Raji (cell line): ENCODE measurements around the gene RWDD3.

ENCODE experiments used
- POLR2A ChIP-seq: IDR thresholded peaks from 2 replicates; pipeline ENCODE4 v1.6.1; 2011; ENCODE audit warnings: low read depth, low read length, control low read depth; ENCODE audit not compliant: insufficient read depth

Gene RWDD3, protein sequence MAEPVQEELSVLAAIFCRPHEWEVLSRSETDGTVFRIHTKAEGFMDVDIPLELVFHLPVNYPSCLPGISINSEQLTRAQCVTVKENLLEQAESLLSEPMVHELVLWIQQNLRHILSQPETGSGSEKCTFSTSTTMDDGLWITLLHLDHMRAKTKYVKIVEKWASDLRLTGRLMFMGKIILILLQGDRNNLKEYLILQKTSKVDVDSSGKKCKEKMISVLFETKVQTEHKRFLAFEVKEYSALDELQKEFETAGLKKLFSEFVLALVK

DNA sequence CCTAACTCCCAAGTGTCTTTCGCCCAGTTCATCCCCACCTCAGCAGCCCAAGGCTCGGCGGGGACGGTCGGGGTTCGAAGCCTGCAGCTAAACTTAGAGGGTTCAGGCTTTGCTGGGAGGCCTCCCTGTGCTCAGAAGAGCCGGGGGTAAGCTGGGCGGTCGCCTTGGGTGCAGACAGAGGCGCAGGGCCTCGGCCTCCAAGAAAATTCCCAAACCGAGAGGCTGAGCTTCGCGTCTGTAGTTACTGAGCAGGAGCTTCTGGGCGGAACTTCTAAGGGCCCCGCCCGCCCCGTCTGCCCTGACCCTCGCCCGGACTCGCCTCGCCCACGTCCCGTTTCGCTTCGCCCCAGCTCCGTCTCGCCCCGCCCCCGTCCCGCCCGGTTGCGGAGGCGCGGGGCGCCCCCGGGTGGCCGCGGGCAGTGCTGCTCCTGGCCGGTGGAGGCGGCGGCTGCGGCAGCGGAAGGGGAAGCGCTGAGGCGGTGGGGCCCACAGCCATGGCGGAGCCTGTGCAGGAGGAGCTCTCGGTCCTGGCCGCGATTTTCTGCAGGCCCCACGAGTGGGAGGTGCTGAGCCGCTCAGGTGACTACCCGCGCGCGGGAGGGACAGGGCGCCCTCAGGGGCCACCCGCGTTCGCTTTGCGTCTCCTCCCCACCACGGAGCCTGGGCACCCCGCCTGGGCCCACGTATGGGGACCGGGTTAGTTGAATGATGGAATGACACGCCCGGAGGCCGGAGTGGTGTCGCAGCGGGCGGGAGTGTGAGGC is at the start of gene RWDD3:
TSS of gene RWDD3 (plus strand) at position 474 of the 764 bp plus-strand sequence. CDS start at position 495, 21 bp downstream.
- TF ChIP-seq POLR2A = peak; percentile 93

DNA sequence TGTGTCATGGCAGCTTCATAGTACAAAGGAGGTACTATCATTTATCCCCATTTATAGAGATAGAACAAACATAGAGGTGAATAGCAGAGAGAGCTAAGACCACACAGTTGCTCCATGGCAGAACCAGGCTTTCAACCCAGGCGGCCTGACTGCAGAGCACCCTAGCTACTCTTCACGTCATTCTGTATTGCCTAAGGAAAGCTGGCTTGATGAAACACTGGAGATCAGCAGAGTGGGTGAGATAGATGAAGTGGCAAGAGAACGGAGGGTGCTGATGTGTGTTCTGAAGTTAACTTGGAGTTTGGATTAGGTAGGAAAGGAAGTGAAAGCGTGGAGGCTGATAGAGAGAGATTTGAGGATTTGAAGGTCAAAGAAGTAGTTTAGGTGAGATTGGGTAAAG is 47.9 kb upstream of the RWDD3 start:
- no peak for TF ChIP-seq POLR2A

DNA sequence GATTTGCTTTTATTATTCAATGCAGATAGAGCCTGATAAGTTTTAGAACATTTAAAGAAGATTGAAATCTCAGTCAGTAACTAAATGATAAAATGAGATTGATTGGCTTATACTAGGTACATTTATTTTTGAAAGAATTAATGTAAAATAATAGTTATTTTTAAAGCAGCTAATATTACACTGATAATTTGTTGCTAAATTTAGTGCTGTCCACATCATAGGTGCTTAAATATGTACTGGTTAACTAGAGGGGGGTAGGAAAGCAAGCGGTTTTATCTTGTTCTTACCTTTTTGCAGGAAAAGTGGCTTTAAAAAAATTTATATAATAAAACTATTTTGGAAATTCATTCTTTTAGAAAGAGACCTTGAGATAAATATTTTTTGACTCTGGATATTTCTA is 40.4 kb upstream of the RWDD3 start:
- TF ChIP-seq POLR2A = no peak

DNA sequence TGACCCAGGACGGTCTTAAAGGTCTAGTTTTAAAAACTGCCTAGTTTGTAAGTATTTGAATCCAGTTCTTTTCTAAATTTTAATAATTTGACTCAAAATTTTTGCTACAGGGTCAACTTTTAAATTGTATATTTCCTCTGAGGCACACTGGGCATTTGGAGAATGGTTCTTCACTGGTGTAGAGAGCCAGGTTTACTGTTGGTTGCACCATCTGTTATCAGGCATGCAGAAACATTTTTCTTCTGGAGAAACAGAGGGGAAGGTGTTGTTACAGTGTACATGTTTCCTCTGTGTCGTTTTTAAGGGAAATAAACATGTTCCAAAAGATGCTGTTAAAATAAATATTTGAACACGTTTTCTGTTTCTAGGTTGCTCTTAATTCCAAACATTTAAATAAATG is 39.0 kb upstream of the RWDD3 start:
- no peak for TF ChIP-seq POLR2A

DNA sequence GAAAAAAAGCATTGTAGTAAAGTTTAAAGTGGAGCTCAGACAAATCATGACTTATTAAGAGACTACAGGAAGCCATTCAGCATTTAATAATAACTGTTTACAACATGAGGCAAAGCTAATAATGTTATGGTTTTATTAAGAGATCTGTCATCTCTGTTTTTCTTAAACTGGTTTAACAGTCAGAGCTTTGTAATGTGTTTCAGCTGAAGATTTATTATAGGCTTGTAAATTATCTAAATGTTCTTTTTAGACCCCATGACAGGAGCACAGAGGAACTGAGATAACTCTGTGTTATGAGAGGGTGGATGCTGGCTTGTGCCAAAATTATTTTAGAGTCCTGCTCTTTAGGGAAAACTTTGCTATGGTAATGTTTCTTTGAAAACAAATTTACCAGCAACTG is 38.0 kb upstream of the RWDD3 start:
- no peak for TF ChIP-seq POLR2A

DNA sequence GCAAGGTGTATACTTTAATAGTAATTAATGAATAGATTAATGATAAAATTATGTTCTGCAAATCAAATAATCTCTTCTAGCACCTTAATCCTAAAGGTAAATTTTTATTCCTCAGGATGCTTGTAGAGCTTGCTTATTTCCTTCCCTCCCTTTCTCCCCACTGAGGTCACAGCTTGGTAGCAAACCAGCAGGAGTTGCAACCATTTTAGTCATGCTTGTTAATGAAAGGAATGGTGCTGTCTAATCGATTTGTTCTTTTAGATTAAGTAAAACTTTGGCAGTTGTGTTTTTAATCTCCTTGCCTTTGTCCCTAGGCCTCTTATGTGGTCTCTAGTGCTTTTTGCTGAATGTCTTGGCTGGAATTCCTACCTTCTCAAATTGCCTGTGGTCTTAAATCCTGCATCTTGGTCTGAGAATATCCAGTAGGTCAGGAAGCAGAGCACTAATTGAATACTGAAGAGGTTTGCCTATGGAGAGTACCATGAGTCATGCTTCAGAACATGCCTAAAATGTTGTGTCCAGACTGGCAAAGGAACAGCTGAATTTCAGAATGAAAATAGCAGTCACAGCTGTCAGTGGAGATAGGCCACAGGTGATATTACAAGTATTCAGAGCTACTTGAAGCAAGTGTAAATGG is 36.3 kb upstream of the RWDD3 start:
- no peak for TF ChIP-seq POLR2A

DNA sequence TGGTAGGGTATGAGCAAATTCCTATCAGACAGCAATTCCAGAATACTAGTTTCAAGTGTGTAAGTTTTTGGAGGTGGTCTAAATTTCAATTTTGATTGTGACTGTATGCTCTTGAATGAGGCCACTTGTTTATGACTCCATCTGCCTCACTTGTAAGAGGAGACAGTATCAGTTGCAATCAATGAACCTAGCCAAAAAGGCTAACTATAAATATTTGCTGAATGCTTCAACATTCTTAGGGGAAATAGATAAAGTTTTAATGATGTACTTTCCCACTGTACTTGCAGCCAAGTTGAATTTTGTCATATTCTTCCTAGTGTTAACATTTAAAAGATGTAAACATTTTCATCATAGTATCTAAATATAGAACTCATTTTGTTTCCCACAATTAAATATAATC is 32.1 kb upstream of the RWDD3 start:
- no peak for TF ChIP-seq POLR2A

DNA sequence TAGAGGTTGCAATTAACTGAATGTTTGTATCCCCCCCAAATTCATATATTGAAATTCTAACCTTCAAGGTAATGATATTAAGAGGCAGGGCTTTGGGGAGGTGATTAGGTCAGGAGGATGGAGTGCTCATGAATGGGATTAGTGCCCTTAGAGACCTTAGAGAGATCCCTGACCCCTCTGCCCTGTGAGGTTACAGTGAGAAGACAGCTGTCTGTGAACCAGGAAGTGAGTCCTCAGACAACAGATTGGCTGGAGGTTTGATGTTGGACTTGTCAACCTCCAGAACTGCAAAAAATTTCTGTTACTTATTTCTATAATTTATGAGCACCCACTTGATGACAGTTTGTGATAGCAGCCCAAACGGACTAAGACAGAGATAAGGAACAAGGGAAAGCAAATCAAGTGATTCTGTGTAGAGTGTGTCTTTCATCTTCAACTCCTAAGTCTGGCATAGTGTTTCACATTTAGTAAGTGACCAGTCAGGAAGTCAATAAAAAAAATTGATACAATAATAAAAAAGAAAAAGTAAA is 30.0 kb upstream of the RWDD3 start:
- no peak for TF ChIP-seq POLR2A

DNA sequence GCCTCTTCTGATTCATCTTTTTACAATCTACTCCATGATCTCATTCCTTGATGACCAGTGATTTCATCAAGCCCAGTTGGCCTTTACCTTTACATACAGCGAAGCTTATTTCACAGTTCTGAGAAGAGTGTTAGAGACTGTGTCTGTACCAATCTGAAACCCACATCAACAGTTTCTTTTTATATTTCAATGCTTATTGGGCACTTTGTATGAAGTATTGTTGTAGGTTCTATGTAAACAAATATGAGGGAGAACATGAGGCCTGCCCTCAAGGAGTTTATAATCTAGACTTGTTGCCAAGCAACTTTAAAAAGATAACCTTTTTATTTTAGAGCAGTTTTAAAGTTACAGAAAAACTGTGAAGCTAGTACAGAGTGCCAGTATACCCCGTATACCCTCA is 27.5 kb upstream of the RWDD3 start:
- TF ChIP-seq POLR2A = no peak

DNA sequence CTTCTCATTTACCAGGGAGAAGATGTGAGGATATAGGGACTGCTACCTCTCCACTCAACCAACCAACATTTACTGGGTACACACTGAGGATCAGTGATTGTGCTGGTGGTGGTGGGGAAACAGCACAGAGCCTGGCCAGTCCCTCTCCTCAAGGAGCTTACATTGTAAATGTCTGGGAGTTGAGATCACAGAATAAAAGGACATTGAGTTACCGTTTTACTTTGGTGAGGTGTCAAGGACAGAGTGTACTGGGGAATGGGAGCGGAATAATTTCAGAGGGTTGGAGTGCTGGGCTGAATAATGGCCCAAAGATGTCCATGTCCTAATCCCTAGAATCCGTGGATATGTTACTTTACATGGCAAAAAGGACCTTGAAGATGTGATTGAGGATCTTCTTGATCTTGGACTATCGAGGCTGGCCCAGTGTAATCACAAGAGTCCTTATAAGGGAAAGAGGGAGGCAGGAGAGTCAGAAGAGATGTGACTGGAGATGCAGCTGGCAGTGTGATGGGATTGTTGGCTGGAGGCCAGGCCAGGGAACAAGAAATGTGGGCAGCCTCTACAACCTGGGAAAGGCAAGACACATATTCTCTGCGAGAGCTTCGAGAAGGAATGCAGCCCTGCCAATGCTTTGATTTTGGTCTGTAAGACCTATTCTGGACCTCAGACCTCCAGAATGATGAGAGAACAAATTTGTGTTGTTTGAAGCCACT is 26.6 kb upstream of the RWDD3 start:
- no peak for TF ChIP-seq POLR2A

DNA sequence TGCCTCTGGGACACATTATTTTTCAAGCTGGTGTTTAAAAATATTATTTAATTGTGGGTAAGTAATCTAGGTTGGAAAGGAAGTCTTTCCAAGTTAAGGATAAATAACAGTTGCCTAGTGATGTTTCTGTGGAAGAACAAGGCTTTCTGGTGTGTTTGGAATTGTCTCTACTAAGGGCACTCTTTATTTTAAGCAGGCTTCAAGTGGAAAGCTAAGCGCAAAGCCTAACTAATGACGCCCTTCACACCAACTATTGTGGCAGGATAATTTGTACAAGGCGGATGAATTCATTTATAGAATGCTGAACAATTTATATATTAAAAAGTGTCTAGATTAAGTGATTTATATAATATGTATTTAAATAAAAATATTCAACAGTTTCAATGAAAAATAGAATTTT is 25.1 kb upstream of the RWDD3 start:
- no peak for TF ChIP-seq POLR2A

DNA sequence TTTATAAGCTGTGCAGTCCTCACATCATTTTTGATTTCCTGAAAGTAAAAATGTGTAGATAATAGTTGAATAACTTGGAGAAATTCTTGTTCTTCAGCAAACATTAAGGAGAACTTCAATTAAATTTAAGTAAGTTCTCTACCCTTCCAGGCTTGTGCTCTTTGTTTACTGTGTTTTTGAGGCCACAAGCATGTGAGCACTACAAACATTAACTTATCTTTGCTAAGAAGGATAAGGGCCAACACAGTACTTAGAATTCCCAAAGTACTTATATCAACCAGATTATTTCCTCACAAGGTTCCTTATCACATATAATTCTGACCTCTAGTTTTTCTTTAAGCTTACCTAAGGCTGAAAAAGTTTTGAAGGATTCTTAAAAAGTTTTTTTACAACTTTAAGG is 24.7 kb upstream of the RWDD3 start:
- TF ChIP-seq POLR2A = no peak

DNA sequence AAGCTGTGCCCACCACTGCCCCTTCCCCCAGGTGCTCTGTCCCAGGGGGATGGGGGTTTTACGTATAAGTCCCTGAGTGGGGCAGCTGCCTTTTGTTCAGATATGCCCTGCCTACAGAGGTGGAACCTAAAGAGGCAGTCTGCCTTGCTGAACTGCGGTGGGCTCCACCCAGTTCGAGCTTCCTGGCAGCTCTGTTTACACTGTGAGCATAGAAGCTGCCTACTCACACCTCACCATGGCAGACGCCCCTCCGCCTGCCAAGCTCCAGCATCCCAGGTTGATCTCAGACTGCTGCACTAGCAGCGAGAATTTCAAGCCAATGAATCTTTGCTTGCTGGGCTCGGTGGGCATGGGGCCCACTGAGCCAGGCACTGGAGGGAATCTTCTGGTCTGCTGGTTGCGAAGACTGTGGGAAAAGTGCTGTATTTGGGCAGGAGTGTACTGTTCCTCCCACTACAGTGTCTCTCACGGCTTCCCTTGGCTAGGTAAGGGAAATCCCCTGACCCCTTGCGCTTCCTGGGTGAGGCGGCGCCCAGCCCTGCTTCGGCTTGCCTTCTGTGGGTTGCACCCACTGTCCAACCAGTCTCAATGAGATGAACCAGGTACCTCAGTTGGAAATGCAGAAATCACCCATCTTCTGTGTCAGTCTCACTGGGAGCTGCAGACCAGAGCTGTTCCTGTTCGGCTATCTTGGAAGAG is 17.6 kb upstream of the RWDD3 start:
- no peak for TF ChIP-seq POLR2A

DNA sequence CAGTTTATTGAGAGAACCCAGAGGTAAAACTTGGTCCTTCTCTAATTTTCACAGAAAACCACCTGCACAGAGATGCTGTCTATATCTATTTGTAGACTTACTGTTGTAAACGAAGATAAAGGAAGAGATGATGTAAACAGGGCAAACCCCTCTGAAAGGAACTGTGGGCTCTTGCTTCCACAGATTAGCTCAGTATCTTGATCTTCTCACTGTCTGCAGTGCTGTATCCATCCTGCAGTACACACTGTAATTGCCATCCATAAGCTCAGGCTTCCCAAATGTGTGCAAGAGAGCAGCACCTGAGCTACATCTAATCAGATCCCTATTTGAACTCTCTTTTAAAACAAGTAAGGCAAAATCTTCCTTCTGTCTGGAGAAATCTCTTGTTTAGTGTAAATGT is 16.6 kb upstream of the RWDD3 start:
- TF ChIP-seq POLR2A = no peak

DNA sequence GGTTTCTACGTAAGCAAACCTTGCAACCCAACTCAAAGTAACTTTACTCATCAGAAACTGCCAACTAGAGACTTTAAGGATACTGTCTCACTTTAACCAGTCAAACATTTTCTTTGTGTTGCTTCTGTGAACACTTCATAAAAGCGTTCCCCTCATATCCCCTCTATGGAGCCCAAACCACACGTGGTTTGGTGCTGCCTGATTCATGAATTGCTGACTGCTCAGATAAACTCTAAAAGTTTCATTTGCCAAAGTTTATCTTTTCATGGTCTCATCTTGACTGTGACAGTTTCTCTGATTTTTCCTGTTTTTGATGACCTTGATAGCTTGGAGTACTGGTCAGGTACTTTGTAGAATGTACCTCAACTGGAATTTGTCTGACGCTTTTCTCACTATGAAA is 14.6 kb upstream of the RWDD3 start:
- no peak for TF ChIP-seq POLR2A

DNA sequence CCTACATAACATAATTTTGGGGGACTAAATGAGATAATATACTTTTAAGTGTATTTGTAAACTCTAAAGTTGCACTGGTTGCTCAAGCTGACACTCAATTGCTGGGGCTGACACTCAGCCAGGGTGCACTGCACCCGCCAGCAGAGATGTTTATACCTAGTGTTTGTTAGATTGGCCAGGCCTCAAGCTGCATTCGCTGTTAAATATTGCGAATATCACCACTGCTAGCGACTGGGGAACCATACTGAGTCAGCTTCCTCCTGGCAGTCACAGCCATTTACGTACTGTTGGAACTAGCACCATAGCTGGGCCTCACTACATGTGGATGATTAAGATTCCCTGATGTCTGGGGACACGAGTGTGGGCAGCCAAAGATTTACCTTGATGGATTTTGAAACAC is 12.7 kb upstream of the RWDD3 start:
- no peak for TF ChIP-seq POLR2A
